Stimulated activated CD4-positive, alpha-beta T cell treated with anti-CD3 and anti-CD28 coated beads, Interleukin-2, amount 100 ng/mL, for 48 hours (primary cell): ENCODE measurements around the gene DPH3.

Experiments
- DNase-seq, 2 donors: peaks; one replicate each; pipeline ENCODE4 v3.0.0-alpha.2; 2020

DPH3 gene

DNA sequence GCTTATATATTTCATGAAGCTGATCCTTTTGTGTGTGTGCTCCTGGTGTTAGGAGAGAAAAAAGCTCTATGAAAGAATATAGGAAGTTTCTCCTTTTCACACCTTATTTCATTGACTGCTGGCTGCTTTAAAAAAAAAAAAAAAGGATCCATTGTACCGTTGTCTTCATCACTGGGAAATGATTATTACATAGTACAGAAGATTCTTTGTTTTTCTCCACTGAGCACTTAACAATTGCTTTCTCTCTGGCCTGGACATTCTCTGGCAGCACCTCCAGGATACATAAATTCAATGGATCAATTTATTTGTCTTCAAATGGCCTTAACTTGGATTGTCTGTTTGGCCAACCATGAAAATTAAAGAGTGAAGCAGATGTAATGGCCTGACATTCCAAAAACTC is 37.2 kb downstream of the DPH3 start:
- DNase-seq = no peak

- no peak for DNase-seq
These were observed 40.4 kb downstream of the DPH3 start for GRCh38 chr3:16224325-16224724.

DNA sequence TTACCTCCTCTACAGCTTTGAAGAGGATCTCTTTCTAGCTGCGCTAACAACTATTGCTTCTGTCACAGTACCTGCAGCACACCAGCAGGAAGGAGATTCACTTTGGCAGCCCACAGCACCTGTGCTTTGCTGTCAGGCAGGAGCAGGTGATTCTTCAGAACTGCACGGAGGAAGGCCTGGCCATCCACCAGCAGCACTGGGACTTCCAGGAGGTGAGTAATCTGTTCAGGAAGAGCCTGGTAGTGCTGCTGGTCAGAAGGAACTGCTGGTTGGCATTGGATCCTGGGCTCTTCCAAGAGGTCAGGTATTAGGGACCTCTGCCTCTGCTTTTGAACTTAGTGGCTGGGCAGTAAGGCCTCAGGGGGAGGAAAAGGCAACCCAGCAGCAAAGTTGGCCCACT is 42.2 kb downstream of the DPH3 start:
- DNase-seq = no peak

- no peak for DNase-seq
These were observed 42.8 kb downstream of the DPH3 start for GRCh38 chr3:16221990-16222389.

GRCh38 chr3:16219777-16220176 is 45.0 kb downstream of the DPH3 start:
- no peak for DNase-seq

GRCh38 chr3:16216373-16216935 is 48.3 kb downstream of the DPH3 start:
- no peak for DNase-seq

GRCh38 chr3:16214366-16214765 is 50.4 kb downstream of the DPH3 start:
- no peak for DNase-seq

DNA sequence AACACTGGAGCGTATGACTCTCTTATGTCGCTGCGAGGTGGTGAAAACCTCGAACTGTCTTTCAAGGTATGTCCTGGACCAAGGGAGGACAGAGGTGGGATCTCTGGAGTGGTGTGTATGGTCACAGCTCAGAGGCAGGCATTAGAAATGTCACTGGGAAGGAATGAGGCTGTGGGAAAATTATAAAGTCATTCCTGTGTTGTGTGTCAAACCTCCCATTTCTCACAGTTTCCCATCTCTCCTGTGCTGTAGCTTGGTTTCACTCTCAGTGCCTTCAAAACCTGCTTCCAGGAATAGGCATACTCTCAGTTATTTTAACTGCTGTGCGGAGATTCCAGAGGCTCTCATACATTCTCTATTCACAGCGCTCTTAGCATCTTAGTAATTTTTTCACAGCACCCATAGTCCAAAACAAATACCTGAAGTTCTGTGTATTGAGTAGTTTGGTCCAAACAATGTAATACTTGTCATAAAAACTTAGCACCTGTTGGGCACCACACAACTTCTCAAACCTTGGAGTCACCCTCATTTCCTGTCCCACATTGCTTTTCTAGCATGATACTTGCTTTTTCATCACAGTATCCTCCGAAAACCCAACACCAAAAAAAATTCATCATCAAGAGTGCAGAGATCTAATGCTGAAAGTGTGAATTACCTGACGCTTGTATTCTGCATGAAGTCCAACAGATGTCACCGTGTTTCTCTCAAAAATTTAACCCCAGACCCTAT is 53.4 kb downstream of the DPH3 start:
- DNase-seq = no peak
